Endothelial cell (in vitro differentiated cells): ENCODE data around the gene SLC44A4. TPM values are rescaled to one million over a fixed set of nuclear protein-coding genes. Genes with fewer than 3 reads are reported as not detected.
A peak's percentile ranks its signal among the peaks of the same experiment; 100 is the strongest.

Experiments
- DNase-seq: peaks from one replicate; pipeline ENCODE4 v3.0.0; 2021; ENCODE audit warnings: low spot score
- H3K27ac Mint-ChIP-seq: one replicate; pipeline ENCODE4 v1.8.0; 2021; ENCODE audit warnings: mixed read lengths, inconsistent platforms; ENCODE audit not compliant: unreplicated experiment
- H3K27me3 Mint-ChIP-seq: one replicate; pipeline ENCODE4 v1.8.0; 2021; ENCODE audit warnings: mild to moderate bottlenecking, moderate library complexity, mixed read lengths, inconsistent platforms; ENCODE audit not compliant: unreplicated experiment
- H3K36me3 Mint-ChIP-seq: one replicate; pipeline ENCODE4 v1.8.0; 2021; ENCODE audit warnings: mild to moderate bottlenecking, low read depth, mixed read lengths, inconsistent platforms; ENCODE audit not compliant: unreplicated experiment
- H3K4me1 Mint-ChIP-seq: one replicate; pipeline ENCODE4 v1.8.0; 2021; ENCODE audit warnings: mild to moderate bottlenecking, mixed read lengths, inconsistent platforms; ENCODE audit not compliant: unreplicated experiment
- H3K4me3 Mint-ChIP-seq: one replicate; pipeline ENCODE4 v1.8.0; 2021; ENCODE audit warnings: mild to moderate bottlenecking, mixed read lengths, inconsistent platforms; ENCODE audit not compliant: unreplicated experiment
- H3K9me3 Mint-ChIP-seq: one replicate; pipeline ENCODE4 v1.8.0; 2021; ENCODE audit warnings: mixed read lengths, inconsistent platforms; ENCODE audit not compliant: unreplicated experiment
- total RNA-seq: library from RNA; stranded (reverse); fragmentation: NEBNext Ultra II Directional; extraction: Animal tissue kit (Norgen Biotek cat#: 25700); gene quantifications from one replicate; pipeline ENCODE4 v1.2.1, GENCODE V29; 2021; ENCODE audit not compliant: unreplicated experiment
- TF ChIP-seq, protein P1 (sequence below): fragments of 200-600 bp; sonication (generic); IDR thresholded peaks from one replicate; pipeline ENCODE4 v1.5.0; 2021; ENCODE audit warnings: antibody characterized with exemption; ENCODE audit not compliant: unreplicated experiment

Gene SLC44A4
- total RNA-seq, 1 donor from 2014 or later, result 1.6 TPM

DNA sequence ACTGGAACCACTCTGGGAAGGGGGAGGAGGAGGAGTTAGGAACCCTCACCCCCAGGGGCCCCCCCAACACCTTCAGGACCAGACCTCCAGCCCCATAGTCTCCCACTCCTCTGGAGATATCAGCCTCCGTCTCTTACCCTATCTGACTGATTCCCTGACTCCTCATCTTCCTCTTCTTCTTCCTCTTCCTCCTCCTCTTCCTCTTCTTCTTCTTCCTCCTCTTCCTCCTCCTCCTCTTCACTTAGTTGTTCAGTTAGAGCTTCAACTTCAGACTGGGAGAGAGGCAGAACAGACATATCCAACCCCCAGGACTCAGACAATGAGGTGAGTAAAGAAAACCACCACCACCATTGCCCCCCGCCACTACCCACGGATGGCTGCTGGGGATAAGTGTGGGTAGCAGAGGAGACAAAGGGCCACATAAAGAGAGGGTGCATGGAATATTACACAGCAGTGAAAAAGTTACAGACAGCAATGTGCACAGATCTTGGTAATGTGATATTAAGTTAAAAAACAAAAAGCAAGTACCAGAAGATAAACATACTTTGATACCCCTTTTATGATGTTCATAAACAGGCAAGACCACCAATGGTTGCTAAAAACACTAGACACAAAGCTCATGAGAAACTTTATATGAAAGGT is 10.7 kb upstream of the SLC44A4 start:
- peaks cover 27% of the 10 kb centered on the region for H3K36me3 Mint-ChIP-seq

DNA sequence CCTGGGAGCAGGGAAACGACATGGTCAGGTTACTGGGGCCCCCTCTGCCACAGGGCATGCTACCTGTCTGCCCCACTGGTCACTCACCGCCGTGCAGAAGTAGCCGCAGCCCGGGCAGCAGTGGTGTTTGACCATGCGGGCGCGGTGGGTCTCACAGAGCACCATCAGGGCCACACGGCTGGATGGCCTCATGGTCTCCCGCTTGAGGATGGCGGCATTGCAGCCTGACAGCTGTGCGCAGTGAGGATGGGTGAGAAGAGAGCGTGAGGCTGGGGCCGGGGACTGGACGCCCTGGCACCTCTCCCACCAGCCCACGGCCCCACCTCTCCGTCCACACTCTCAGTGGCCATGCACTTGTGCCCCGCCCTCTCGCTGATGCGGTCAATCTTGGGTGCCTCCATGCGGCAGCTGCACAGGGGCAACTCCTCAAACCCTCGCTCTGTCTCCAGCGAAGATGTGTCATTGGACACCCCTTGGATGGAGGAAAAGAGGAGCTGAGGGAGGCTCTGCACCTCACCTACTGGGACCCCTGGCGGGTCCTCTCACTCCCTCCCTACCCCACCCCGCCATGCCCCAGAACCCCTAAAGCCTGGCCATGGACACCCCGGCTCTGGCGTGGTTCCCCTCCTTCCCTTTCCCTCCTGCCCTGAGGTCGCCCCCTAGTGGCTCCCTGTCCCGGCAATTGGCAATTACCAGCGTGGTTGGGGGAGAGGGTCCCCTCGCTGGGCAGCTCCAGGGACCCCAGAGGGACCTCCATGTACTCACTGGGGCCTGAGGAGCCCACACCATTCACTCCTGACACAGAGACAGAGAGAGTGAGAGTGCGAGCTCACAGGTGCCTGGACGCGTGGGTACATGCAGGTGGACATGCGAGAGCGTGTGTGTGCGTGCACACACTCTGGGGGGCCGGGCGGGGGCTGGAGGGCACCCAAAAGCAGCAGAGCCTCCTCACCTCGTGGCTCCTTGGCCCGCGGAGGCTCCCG is 9.8 kb upstream of the SLC44A4 start:
- peak; percentile 57 for DNase-seq
- no peaks in the 10 kb centered on the region for H3K9me3 Mint-ChIP-seq
- no peak overlapping the region for H3K4me3 Mint-ChIP-seq
- H3K4me1 Mint-ChIP-seq, result peaks cover 3% of the 10 kb centered on the region
- H3K27ac Mint-ChIP-seq, result no peak overlapping the region
- TF ChIP-seq, protein P1, sequence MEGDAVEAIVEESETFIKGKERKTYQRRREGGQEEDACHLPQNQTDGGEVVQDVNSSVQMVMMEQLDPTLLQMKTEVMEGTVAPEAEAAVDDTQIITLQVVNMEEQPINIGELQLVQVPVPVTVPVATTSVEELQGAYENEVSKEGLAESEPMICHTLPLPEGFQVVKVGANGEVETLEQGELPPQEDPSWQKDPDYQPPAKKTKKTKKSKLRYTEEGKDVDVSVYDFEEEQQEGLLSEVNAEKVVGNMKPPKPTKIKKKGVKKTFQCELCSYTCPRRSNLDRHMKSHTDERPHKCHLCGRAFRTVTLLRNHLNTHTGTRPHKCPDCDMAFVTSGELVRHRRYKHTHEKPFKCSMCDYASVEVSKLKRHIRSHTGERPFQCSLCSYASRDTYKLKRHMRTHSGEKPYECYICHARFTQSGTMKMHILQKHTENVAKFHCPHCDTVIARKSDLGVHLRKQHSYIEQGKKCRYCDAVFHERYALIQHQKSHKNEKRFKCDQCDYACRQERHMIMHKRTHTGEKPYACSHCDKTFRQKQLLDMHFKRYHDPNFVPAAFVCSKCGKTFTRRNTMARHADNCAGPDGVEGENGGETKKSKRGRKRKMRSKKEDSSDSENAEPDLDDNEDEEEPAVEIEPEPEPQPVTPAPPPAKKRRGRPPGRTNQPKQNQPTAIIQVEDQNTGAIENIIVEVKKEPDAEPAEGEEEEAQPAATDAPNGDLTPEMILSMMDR, result peak; percentile 51
- H3K36me3 Mint-ChIP-seq, result peaks cover 26% of the 10 kb centered on the region
- peaks cover 7% of the 10 kb centered on the region for H3K27me3 Mint-ChIP-seq

More for the DNA sequence above, 10.7 kb upstream of the SLC44A4 start:
- peaks cover 7% of the 10 kb centered on the region for H3K27me3 Mint-ChIP-seq
- peak overlapping the region; percentile 49 for H3K27ac Mint-ChIP-seq
- TF ChIP-seq, protein P1, result no peak
- H3K4me3 Mint-ChIP-seq, result peak overlapping the region; percentile 29
- peaks cover 3% of the 10 kb centered on the region for H3K4me1 Mint-ChIP-seq
- H3K9me3 Mint-ChIP-seq, result no peaks in the 10 kb centered on the region
- DNase-seq, result no peak

DNA sequence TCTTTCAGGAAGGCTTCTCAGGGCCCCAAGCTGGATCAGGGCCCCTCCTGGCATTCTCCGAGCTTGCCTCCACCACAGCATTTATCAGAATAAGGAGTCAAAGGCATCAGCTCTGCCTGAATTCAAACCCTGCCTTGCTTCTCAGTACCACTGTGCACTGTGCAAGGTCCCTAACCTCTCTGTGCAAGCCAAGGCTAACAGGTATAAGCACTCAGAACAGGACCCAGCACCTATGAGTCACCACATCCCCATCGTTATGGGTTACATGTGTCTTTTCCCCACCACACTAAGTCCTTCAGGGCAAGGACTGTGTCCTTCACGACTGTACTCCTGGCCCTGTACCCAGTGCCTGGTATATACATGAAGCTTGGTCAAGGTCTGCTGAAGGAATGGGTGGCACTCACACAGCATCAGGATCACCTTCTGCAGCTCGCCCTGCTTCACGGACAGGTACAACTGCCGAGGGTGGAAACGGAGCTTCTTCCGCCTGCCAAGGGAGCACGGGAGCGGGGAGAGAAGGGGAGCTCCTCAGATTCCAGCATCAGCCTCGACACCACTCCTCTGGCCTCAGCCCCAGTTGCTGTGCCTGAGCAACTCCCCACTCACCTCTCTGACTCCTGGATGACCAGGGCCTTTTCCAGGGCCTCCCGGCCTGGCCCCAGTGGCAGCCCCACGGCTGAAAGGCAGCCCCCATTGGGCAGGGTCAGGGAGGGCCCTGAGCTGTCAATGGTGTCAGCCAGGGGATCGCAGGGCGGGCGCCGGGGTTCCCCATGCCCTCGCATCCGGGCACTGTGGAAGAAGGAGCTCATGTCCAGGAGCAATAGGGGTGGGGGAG is 8.6 kb upstream of the SLC44A4 start:
- Mint-ChIP-seq H3K36me3 (peaks cover 22% of the 10 kb centered on the region), H3K4me3 (no peak overlapping the region), H3K27ac (no peak overlapping the region), H3K9me3 (no peaks in the 10 kb centered on the region), H3K27me3 (peaks cover 7% of the 10 kb centered on the region), H3K4me1 (peaks cover 3% of the 10 kb centered on the region)
- no peak for DNase-seq
- TF ChIP-seq, protein P1, result no peak

DNA sequence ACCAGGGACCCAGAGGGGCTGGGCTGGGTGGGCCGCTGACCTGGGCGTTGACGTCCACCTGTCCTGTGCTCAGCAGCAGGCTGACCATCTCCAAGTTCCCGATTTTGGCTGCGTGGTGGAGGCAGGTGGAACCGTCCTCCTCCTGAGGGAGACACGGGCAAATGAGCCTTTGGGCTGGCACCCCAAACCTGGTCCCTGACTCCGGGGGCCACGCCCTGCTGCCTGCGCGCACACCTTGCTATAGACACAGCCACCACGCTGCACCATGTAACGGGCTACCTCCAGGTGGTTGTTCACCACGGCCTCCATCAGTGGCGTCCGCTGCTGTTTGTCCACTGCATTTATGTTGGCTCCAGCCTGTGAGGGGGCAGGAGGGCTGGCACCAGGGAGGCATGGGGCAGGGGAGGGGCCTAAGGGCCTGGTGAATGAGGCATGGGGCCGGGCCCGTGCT is 7.8 kb upstream of the SLC44A4 start:
- peaks cover 8% of the 10 kb centered on the region for H3K27me3 Mint-ChIP-seq
- no peak for DNase-seq
- peaks cover 19% of the 10 kb centered on the region for H3K36me3 Mint-ChIP-seq
- no peak overlapping the region for H3K27ac Mint-ChIP-seq
- TF ChIP-seq, protein P1, result no peak
- H3K4me1 Mint-ChIP-seq, result peaks cover 3% of the 10 kb centered on the region
- no peak overlapping the region for H3K4me3 Mint-ChIP-seq
- H3K9me3 Mint-ChIP-seq, result no peaks in the 10 kb centered on the region
